HepG2 (cell line): Measurements from ENCODE around the gene ADAMTS17. TPM values are rescaled to one million over a fixed set of nuclear protein-coding genes. Genes with fewer than 3 reads are reported as not detected.

Experiments used
- ATAC-seq: fragments of 200-7000 bp; cut with Tn5 transposase; 3 replicates; pipeline ENCODE4 v1.9.1; 2020; ENCODE audit warnings: mild to moderate bottlenecking, moderate library complexity
- BruUV-seq: library from RNA; stranded (reverse); fragments of 400-500 nt; replicated peaks from 2 replicates; lab custom pipeline; 2021; lab: Mats Ljungman, UMichigan
- CTCF ChIA-PET: fragments of 300-600 bp; formaldehyde crosslinking; extraction: SDS; loops from one replicate; lab custom pipeline; 2021; ENCODE audit warnings: low total read pairs, inconsistent platforms, low intra/inter-chr PET ratio; lab: Yijun Ruan, JAX
- POLR2A ChIA-PET: fragments of 350-600 bp; sonication (Branson Sonifier 250); formaldehyde crosslinking; loops from one replicate; lab custom pipeline; 2020; ENCODE audit warnings: antibody characterized with exemption, inconsistent platforms; lab: Yijun Ruan, JAX
- DNase-seq: peaks from one replicate; pipeline ENCODE4 v3.0.0-alpha.2; 2015; ENCODE audit warnings: low spot score
- FAIRE-seq: peaks from 3 replicates; lab custom pipeline; 2011; peaks lifted over from hg19 to GRCh38; lab: Jason Lieb, UNC
- H2AFZ ChIP-seq: one replicate; pipeline ENCODE4 v1.6.1; 2011; ENCODE audit warnings: low read length, inconsistent platforms
- H3K27ac ChIP-seq: fragments of 300-600 bp; 3 replicates; pipeline ENCODE4 v1.8.0; 2011; ENCODE audit warnings: mixed run types, mild to moderate bottlenecking, mixed read lengths, low read length, inconsistent platforms; ENCODE audit not compliant: insufficient read depth; ENCODE audit errors: extremely low read length
- H3K27me3 ChIP-seq, 2 experiments: fragments of 200-600 bp in 1 of 2; 2 replicates in 1 of 2; 3 replicates in 1 of 2; pipeline versions ENCODE4 v1.6.0 to v1.8.0; 2011; ENCODE audit warnings: low read length in 2 of 2, mild to moderate bottlenecking in 2 of 2, moderate library complexity in 2 of 2, inconsistent platforms in 1 of 2; ENCODE audit not compliant: insufficient read depth in 2 of 2, control insufficient read depth in 1 of 2
- H3K36me3 ChIP-seq, 2 experiments: fragments of 200-600 bp in 1 of 2; replicated peaks in 1 of 2; 2 replicates in 1 of 2; 3 replicates in 1 of 2; pipeline versions ENCODE4 v1.5.1 to v1.8.0; 2011; ENCODE audit warnings: low read length in 2 of 2, inconsistent platforms in 1 of 2; ENCODE audit not compliant: insufficient read depth in 2 of 2, control insufficient read depth in 1 of 2
- H3K4me1 ChIP-seq: 2 replicates; pipeline ENCODE4 v1.5.1; 2012; ENCODE audit warnings: low read length, inconsistent platforms; ENCODE audit not compliant: insufficient read depth
- H3K4me2 ChIP-seq: 2 replicates; pipeline ENCODE4 v1.6.0; 2011; ENCODE audit warnings: low read depth, low read length, inconsistent platforms
- H3K4me3 ChIP-seq, 3 experiments: fragments of 200-600 bp in 1 of 3; sonication (generic), shearing (Covaris generic) in 1 of 3; replicated peaks in 1 of 3; 2 replicates each; pipeline ENCODE4 v1.5.1; 2011 to 2016; ENCODE audit warnings: low read length in 3 of 3, inconsistent platforms in 2 of 3, low read depth in 2 of 3, mild to moderate bottlenecking in 2 of 3, control low read depth in 1 of 3, mixed read lengths in 1 of 3; ENCODE audit not compliant: insufficient read depth in 1 of 3
- H3K79me2 ChIP-seq: one replicate; pipeline ENCODE4 v1.6.1; 2011; ENCODE audit warnings: low read length, inconsistent platforms; ENCODE audit not compliant: insufficient read depth
- H3K9ac ChIP-seq: 2 replicates; pipeline ENCODE4 v1.6.0; 2011; ENCODE audit warnings: mild to moderate bottlenecking, low read depth, low read length, inconsistent platforms; ENCODE audit not compliant: insufficient read depth
- H3K9me3 ChIP-seq: 2 replicates; pipeline ENCODE4 v1.5.1; 2012; ENCODE audit warnings: mild to moderate bottlenecking, low read length
- H4K20me1 ChIP-seq: 2 replicates; pipeline ENCODE4 v1.6.0; 2011; ENCODE audit warnings: inconsistent platforms, mild to moderate bottlenecking, low read length, moderate library complexity; ENCODE audit not compliant: insufficient read depth
- ARNTL ChIP-seq: sonication (generic); formaldehyde crosslinking; IDR thresholded peaks from 2 replicates; pipeline ENCODE4 v1.4.0; 2020; ENCODE audit warnings: mild to moderate bottlenecking, missing genetic modification reagents
- CERS6 ChIP-seq: sonication (generic); formaldehyde crosslinking; IDR thresholded peaks from 2 replicates; pipeline ENCODE4 v1.5.0; 2020; ENCODE audit warnings: missing genetic modification reagents
- ELK4 ChIP-seq: sonication (generic); formaldehyde crosslinking; IDR thresholded peaks from 2 replicates; pipeline ENCODE4 v1.9.0; 2021; ENCODE audit warnings: missing genetic modification reagents, borderline replicate concordance
- GMEB1 ChIP-seq: sonication (generic); formaldehyde crosslinking; IDR thresholded peaks from 2 replicates; pipeline ENCODE4 v1.5.1; 2020; ENCODE audit warnings: missing genetic modification reagents, mild to moderate bottlenecking, borderline replicate concordance
- KDM6A ChIP-seq: IDR thresholded peaks from 2 replicates; pipeline ENCODE4 v1.6.1; 2016; ENCODE audit warnings: low read depth
- MAF1 ChIP-seq: sonication (generic); formaldehyde crosslinking; IDR thresholded peaks from 2 replicates; pipeline ENCODE4 v1.5.0; 2020; ENCODE audit warnings: missing genetic modification reagents, borderline replicate concordance
- MYPOP ChIP-seq: sonication (generic); formaldehyde crosslinking; IDR thresholded peaks from 2 replicates; pipeline ENCODE4 v1.8.1; 2023; ENCODE audit warnings: mild to moderate bottlenecking, moderate library complexity, missing genetic modification reagents
- PHB2 ChIP-seq: fragments of 450-650 bp; IDR thresholded peaks from 2 replicates; pipeline ENCODE4 v1.6.1; 2018; ENCODE audit not compliant: partially characterized antibody
- RXRB ChIP-seq: IDR thresholded peaks from 2 replicates; pipeline ENCODE4 v1.6.1; 2016; ENCODE audit warnings: borderline replicate concordance, missing genetic modification reagents, missing compliant biosample characterization
- TRIM24 ChIP-seq: sonication (generic); formaldehyde crosslinking; IDR thresholded peaks from 2 replicates; pipeline ENCODE4 v1.8.0; 2022; ENCODE audit warnings: mild to moderate bottlenecking, missing genetic modification reagents
- ZBTB43 ChIP-seq: sonication (generic); formaldehyde crosslinking; conservative IDR thresholded peaks from 2 replicates; pipeline ENCODE4 v1.4.0; 2020; ENCODE audit warnings: missing genetic modification reagents
- ZNF143 ChIP-seq: sonication (generic); formaldehyde crosslinking; IDR thresholded peaks from 2 replicates; pipeline ENCODE4 v1.4.0; 2020; ENCODE audit warnings: missing genetic modification reagents
- WGBS: methylation state at CpG from one replicate; pipeline ENCODE4 v1.1.6; 2017; ENCODE audit warnings: low lambda C conversion rate; 5-methylcytosine and 5-hydroxymethylcytosine counted together
- in situ Hi-C: cut with HindIII; loops from 2 replicates; pipeline ENCODE4 v1.10.0; 2017; ENCODE audit warnings: low pct_unique_long_range_greater_than_20kb; ENCODE audit not compliant: extremely low pct_ligation_motif_present
- intact Hi-C: fragments of 100-400 bp; cut with micrococcal nuclease; formaldehyde crosslinking; loops from one replicate; pipeline ENCODE4 v1.10.0; 2022; ENCODE audit not compliant: unreplicated experiment
- polyA plus RNA-seq, 8 experiments: library from polyadenylated mRNA; depleted of rRNA in 3 of 8; stranded (reverse) in 7 of 8; unstranded in 1 of 8; fragments of >200 nt; fragmentation: Illumina TruSeq in 4 of 8; extraction: Trizol in 4 of 8; gene quantifications; 2 replicates each; pipeline versions ENCODE4 v1.2.1 to v1.2.3, GENCODE V29; 2011 to 2016; ENCODE audit warnings: low read depth in 4 of 8, missing spikeins in 1 of 8, mixed read lengths in 1 of 8; ENCODE audit not compliant: insufficient read depth in 1 of 8
- total RNA-seq, 5 experiments: library from RNA; depleted of rRNA; stranded (reverse); fragments of >200 nt; fragmentation: Illumina TruSeq; extraction: Trizol; gene quantifications; 2 replicates each; pipeline ENCODE4 v1.2.3, GENCODE V29; 2016; ENCODE audit warnings: low read depth in 1 of 5
- TF ChIP-seq, protein P1 (sequence below): sonication (generic); formaldehyde crosslinking; IDR thresholded peaks from 2 replicates; pipeline ENCODE4 v1.5.0; 2020; ENCODE audit warnings: mild to moderate bottlenecking, missing genetic modification reagents, borderline replicate concordance

ADAMTS17 gene
- total and polyA plus RNA-seq, 2 of the 13 experiments (the other 11 are each of a cell fraction or from before 2014, with no cell fraction given) = 0.02 to 0.04 TPM

DNA sequence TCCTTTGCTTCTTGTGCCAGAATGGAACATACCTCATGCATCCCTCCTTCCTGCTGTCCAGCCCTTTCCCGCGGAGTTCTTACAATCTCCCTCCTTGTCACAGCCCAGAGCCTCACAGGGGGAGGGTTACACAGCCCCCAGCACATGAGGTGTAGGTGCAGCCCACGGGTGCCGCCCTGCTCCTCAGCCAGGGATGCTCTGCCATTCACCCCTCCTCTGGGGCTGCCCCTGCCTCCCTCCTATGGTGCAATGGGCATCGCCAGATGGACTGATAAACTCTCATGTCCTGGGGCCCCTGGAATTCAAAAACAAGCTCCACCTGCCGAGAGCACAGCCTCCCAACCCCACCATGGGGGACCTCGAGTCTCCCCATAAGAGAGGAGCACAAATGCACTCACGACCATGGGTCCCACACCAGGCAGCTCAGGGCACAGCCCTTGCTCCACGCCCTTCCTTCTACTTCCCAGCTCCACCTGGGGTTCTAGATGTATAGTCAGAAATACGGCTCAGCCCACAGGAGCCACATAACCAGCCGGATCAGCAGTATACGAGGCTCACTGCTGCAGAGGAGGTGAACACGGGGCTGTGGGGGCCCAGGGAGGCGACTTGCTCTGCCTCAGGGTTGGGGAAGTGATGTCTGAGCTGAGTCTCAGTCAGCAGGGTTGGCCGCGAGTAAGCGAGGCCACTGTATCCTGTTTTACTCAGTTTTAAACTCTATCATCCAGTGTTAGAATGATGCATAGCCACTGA is 338.8 kb downstream of the ADAMTS17 start (continued):
- TF ChIP-seq TRIM24 (no peak), ARNTL (no peak), MAF1 (no peak), MYPOP (CRISPR knock-in tag) (no peak)
- TF ChIP-seq, all 625 proteins: peak for 0

GRCh38 chr15:100002086-100002620 is 339.6 kb downstream of the ADAMTS17 start:
- no peak overlapping the region for H3K9ac ChIP-seq
- H3K36me3 ChIP-seq = no peaks in the 10 kb centered on the region
- BruUV-seq = no TSS peak
- no peak for ATAC-seq
- H3K27ac ChIP-seq = no peak overlapping the region
- no peak overlapping the region for H3K4me2 ChIP-seq
- no peaks in the 10 kb centered on the region for H3K9me3 ChIP-seq
- ChIA-PET POLR2A (no interaction called here), CTCF (no interaction called here)
- in situ Hi-C loops = no loop called here
- no peak for FAIRE-seq
- H4K20me1 ChIP-seq = no peaks in the 10 kb centered on the region
- H2AFZ ChIP-seq = no peak overlapping the region
- intact Hi-C loops = no loop called here
- H3K79me2 ChIP-seq = no peaks in the 10 kb centered on the region
- no peaks in the 10 kb centered on the region for H3K27me3 ChIP-seq
- DNase-seq = no peak
- H3K4me1 ChIP-seq = no peaks in the 10 kb centered on the region
- no peak overlapping the region for H3K4me3 ChIP-seq
- WGBS = 37% methylated on average over 16 of the region's 16 CpGs
- TF ChIP-seq GMEB1 (no peak), PHB2 (no peak), ZNF143 (no peak), ELK4 (CRISPR knock-in tag) (no peak), RXRB (CRISPR knock-in tag) (no peak), ZBTB43 (no peak), CERS6 (CRISPR knock-in tag) (no peak), TRIM24 (no peak), KDM6A (CRISPR knock-in tag) (no peak)
- TF ChIP-seq, protein P1, sequence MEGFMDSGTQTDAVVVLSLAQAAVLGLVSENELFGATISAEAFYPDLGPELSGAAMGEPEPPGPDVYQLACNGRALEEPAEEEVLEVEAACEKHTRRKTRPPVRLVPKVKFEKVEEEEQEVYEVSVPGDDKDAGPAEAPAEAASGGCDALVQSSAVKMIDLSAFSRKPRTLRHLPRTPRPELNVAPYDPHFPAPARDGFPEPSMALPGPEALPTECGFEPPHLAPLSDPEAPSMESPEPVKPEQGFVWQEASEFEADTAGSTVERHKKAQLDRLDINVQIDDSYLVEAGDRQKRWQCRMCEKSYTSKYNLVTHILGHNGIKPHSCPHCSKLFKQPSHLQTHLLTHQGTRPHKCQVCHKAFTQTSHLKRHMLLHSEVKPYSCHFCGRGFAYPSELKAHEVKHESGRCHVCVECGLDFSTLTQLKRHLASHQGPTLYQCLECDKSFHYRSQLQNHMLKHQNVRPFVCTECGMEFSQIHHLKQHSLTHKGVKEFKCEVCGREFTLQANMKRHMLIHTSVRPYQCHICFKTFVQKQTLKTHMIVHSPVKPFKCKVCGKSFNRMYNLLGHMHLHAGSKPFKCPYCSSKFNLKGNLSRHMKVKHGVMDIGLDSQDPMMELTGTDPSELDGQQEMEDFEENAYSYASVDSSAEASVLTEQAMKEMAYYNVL (CRISPR knock-in tag) = no peak
